HEK293 (cell line): Measurements from ENCODE around the gene PRKCD.

Experiments
- CTCF ChIA-PET: fragments of 350-600 bp; formaldehyde crosslinking; extraction: SDS; loops from one replicate; lab custom pipeline; 2021; ENCODE audit warnings: antibody characterized with exemption; lab: Yijun Ruan, JAX
- POLR2A ChIA-PET: fragments of 300-600 bp; formaldehyde crosslinking; extraction: SDS; loops from one replicate; lab custom pipeline; 2020; ENCODE audit warnings: antibody characterized with exemption, inconsistent platforms; lab: Yijun Ruan, JAX
- H3K27ac ChIP-seq: fragments of 200-500 bp; sonication (Bioruptor generic); 2 replicates; pipeline ENCODE4 v1.5.1; 2014; ENCODE audit warnings: low read depth, low read length, control low read depth, inconsistent platforms; ENCODE audit errors: extremely low read depth
- H3K36me3 ChIP-seq, 2 experiments: fragments of 200-500 bp in 1 of 2; sonication (Bioruptor generic) in 1 of 2; 1 replicate in 1 of 2; 2 replicates in 1 of 2; pipeline ENCODE4 v1.5.1; 2014 to 2017; ENCODE audit warnings: inconsistent platforms in 2 of 2, low read length in 2 of 2; ENCODE audit not compliant: control insufficient read depth in 2 of 2, insufficient read depth in 1 of 2
- H3K4me1 ChIP-seq: fragments of 200-500 bp; sonication (Bioruptor generic); 2 replicates; pipeline ENCODE4 v1.5.1; 2014; ENCODE audit warnings: mild to moderate bottlenecking, low read length, inconsistent platforms; ENCODE audit not compliant: control insufficient read depth, insufficient read depth
- H3K4me3 ChIP-seq: 2 replicates; pipeline ENCODE4 v1.5.1; 2011; ENCODE audit warnings: low read depth, mild to moderate bottlenecking, control low read depth, low read length, moderate library complexity
- H3K9me3 ChIP-seq: fragments of 200-500 bp; sonication (Bioruptor generic); 2 replicates; pipeline ENCODE4 v1.5.1; 2014; ENCODE audit warnings: low read depth, low read length, inconsistent platforms; ENCODE audit not compliant: control insufficient read depth, insufficient read depth
- GFI1B ChIP-seq: fragments of 450-650 bp; formaldehyde crosslinking; IDR thresholded peaks from 2 replicates; pipeline ENCODE4 v1.5.1; 2016; ENCODE audit warnings: missing biosample characterization, missing genetic modification characterization
- GLI2 ChIP-seq: fragments of 450-650 bp; formaldehyde crosslinking; IDR thresholded peaks from 2 replicates; pipeline ENCODE4; 2017; ENCODE audit warnings: missing biosample characterization, missing genetic modification characterization, low read depth, borderline replicate concordance
- KLF10 ChIP-seq: fragments of 450-650 bp; IDR thresholded peaks from 2 replicates; pipeline ENCODE4 v1.5.1; 2018; ENCODE audit warnings: missing biosample characterization, mild to moderate bottlenecking, missing genetic modification characterization
- OSR2 ChIP-seq: fragments of 450-650 bp; formaldehyde crosslinking; IDR thresholded peaks from 2 replicates; pipeline ENCODE4 v1.5.1; 2016; ENCODE audit warnings: missing biosample characterization, missing genetic modification characterization
- RBAK ChIP-seq: fragments of 450-650 bp; formaldehyde crosslinking; IDR thresholded peaks from 2 replicates; pipeline ENCODE4 v1.5.1; 2016; ENCODE audit warnings: missing biosample characterization, missing genetic modification characterization
- YY1 ChIP-seq: fragments of 450-650 bp; formaldehyde crosslinking; IDR thresholded peaks from 2 replicates; pipeline ENCODE4 v1.5.1; 2018; ENCODE audit warnings: missing biosample characterization, missing genetic modification characterization
- ZIC2 ChIP-seq: fragments of 450-650 bp; formaldehyde crosslinking; IDR thresholded peaks from 2 replicates; pipeline ENCODE4 v1.5.1; 2016; ENCODE audit warnings: missing biosample characterization, missing genetic modification characterization
- ZNF223 ChIP-seq: fragments of 450-650 bp; formaldehyde crosslinking; IDR thresholded peaks from 2 replicates; pipeline ENCODE4 v1.5.1; 2016; ENCODE audit warnings: missing biosample characterization, missing genetic modification characterization
- ZNF341 ChIP-seq: fragments of 450-650 bp; formaldehyde crosslinking; IDR thresholded peaks from 2 replicates; pipeline ENCODE4; 2016; ENCODE audit warnings: low read depth, missing biosample characterization, missing genetic modification characterization
- ZNF350 ChIP-seq: fragments of 450-650 bp; formaldehyde crosslinking; IDR thresholded peaks from 2 replicates; pipeline ENCODE4 v1.5.0; 2017; ENCODE audit warnings: missing biosample characterization, mild to moderate bottlenecking, missing genetic modification characterization
- ZNF510 ChIP-seq: fragments of 450-650 bp; formaldehyde crosslinking; IDR thresholded peaks from 2 replicates; pipeline ENCODE4 v1.5.1; 2018; ENCODE audit warnings: mild to moderate bottlenecking, missing genetic modification characterization, missing biosample characterization; ENCODE audit not compliant: insufficient replicate concordance
- ZNF626 ChIP-seq: fragments of 450-650 bp; sonication (Bioruptor Pico); formaldehyde crosslinking; IDR thresholded peaks from 2 replicates; pipeline ENCODE4 v1.5.1; 2018; ENCODE audit warnings: missing biosample characterization, missing genetic modification characterization, inconsistent platforms
- ZNF629 ChIP-seq: fragments of 450-650 bp; formaldehyde crosslinking; IDR thresholded peaks from 2 replicates; pipeline ENCODE4 v1.5.1; 2017; ENCODE audit warnings: missing biosample characterization, missing genetic modification characterization
- ZNF664 ChIP-seq: fragments of 450-650 bp; formaldehyde crosslinking; IDR thresholded peaks from 2 replicates; pipeline ENCODE4 v1.5.1; 2016; ENCODE audit warnings: missing biosample characterization, missing genetic modification characterization
- ZNF707 ChIP-seq: fragments of 450-650 bp; formaldehyde crosslinking; IDR thresholded peaks from 2 replicates; pipeline ENCODE4 v1.5.1; 2016; ENCODE audit warnings: missing biosample characterization, missing genetic modification characterization
- TF ChIP-seq, protein P1 (sequence below): fragments of 450-650 bp; formaldehyde crosslinking; IDR thresholded peaks from 2 replicates; pipeline ENCODE4 v1.5.1; 2016; ENCODE audit warnings: missing biosample characterization, missing genetic modification characterization

PRKCD gene

DNA sequence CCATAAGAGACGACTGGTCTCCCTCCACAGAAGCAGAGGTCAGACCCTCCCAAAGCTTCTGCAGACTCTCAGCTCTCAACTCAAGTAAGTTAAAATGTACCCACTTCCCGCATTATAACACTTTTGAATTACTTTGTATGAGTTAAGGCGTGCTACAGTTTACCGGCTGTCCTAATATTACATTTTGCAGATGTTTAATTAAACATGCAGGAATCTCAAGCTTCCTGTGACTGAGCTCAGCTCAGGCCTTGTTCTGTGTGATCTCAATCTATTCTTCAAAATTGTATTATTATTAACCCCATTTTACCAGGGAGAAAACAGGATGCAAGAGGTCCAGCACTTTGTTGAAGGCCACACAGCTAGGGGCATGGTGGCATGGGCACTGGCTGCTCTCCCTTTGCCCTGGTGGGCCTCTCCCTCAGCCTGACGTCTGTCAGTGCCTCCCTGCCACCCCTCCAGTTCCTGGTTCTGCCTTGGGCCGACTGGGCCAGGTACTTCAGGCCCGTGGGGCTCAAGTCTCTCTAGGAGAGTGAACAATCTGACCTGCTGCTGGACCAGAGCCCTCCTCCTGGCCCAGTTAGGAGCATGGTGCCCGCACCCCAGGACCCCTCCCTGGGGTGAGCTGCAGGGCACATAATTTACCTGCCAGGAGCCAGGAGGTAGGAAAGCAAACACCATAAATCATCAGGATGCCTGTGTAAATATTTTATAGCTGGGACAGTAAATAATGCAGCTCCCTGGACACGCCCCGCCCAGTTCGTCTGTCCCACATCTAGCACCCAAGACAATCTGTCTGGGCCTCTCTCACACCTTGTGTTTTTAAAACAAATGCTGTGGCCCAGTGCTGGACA, 15.9 kb upstream of the PRKCD start:
- CTCF ChIA-PET: interaction anchor here (1.4 kb wide), 1 partner anchor 15 kb away, joined by 4 read pairs; the partner anchor contains the start of gene PRKCD
- H3K4me3 ChIP-seq: no peak overlapping the region
- POLR2A ChIA-PET: no interaction called here
- H3K4me1 ChIP-seq: no peaks in the 10 kb centered on the region
- TF ChIP-seq ZNF350: no peak
- peak; percentile 79 for TF ChIP-seq ZIC2 (tag by site-specific recombination)
- no peak for TF ChIP-seq YY1 (tag by site-specific recombination)
- H3K9me3 ChIP-seq: no peaks in the 10 kb centered on the region
- no peaks in the 10 kb centered on the region for H3K36me3 ChIP-seq
- no peak overlapping the region for H3K27ac ChIP-seq

DNA sequence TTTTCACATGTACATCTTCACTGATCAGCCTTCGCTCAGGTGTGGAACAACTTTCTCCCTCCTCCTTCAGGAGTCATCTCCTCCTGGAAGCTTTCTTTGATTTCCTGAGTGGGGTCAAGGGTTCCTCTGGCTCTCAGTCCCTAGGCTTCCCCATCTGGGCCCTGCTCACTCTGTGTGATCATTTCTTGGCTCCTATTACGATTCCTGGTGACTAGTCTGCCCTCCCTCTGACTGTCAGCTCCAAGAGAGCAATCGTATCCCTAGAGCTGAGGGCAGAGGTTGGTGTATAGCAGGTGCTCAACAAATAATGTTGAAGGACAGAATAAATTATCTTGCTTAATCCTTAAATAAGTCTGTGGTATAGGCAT, 15.3 kb upstream of the PRKCD start:
- Histone ChIP-seq H3K36me3 (no peaks in the 10 kb centered on the region), H3K27ac (no peak overlapping the region), H3K4me3 (no peak overlapping the region), H3K4me1 (no peaks in the 10 kb centered on the region), H3K9me3 (no peaks in the 10 kb centered on the region)
- peak; percentile 47; the same call in 1 of the 2 replicates for TF ChIP-seq ZNF664 (tag by site-specific recombination)
- no peak for TF ChIP-seq GFI1B
- POLR2A ChIA-PET: no interaction called here
- CTCF ChIA-PET: interaction anchor here (1.4 kb wide), 1 partner anchor 15 kb away, joined by 4 read pairs; the partner anchor contains the start of gene PRKCD

DNA sequence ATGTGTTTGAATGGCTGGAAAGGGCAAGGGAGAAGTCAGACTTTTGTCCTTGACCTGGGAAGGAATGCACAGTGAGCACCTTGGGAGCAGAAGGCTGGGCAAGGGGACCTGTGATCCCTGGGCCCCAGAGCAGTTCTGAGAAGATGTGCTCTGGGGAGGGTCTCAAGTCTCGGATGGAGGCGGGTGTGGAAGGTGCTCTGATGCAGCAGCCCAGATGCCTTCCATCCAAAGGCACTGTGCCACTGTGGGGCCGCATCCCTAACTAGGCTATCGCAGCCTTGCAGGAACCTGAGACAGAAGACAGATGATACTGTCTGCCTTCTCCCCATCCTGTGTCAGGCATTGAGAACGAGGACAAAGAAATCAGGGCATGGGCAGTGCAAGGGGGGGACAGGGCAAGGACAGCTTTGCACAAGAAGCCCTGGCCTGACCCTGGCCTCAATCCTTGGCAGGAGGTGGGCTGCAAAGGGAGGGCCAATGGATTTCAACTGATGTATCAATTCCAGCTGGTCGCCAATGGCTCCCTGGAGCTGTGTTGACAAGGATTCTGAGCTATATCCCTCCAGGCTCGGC, 14.6 kb upstream of the PRKCD start:
- POLR2A ChIA-PET: no interaction called here
- H3K27ac ChIP-seq: no peak overlapping the region
- H3K9me3 ChIP-seq: no peaks in the 10 kb centered on the region
- no peaks in the 10 kb centered on the region for H3K4me1 ChIP-seq
- no peaks in the 10 kb centered on the region for H3K36me3 ChIP-seq
- TF ChIP-seq GLI2 (tag by site-specific recombination) (no peak), ZNF223 (tag by site-specific recombination) (no peak), ZNF626 (tag by site-specific recombination) (no peak), RBAK (tag by site-specific recombination) (no peak), ZNF510 (tag by site-specific recombination) (no peak), ZNF629 (tag by site-specific recombination) (no peak), ZNF341 (no peak), KLF10 (tag by site-specific recombination) (no peak), ZNF707 (tag by site-specific recombination) (no peak), OSR2 (tag by site-specific recombination) (no peak)
- TF ChIP-seq, protein P1, sequence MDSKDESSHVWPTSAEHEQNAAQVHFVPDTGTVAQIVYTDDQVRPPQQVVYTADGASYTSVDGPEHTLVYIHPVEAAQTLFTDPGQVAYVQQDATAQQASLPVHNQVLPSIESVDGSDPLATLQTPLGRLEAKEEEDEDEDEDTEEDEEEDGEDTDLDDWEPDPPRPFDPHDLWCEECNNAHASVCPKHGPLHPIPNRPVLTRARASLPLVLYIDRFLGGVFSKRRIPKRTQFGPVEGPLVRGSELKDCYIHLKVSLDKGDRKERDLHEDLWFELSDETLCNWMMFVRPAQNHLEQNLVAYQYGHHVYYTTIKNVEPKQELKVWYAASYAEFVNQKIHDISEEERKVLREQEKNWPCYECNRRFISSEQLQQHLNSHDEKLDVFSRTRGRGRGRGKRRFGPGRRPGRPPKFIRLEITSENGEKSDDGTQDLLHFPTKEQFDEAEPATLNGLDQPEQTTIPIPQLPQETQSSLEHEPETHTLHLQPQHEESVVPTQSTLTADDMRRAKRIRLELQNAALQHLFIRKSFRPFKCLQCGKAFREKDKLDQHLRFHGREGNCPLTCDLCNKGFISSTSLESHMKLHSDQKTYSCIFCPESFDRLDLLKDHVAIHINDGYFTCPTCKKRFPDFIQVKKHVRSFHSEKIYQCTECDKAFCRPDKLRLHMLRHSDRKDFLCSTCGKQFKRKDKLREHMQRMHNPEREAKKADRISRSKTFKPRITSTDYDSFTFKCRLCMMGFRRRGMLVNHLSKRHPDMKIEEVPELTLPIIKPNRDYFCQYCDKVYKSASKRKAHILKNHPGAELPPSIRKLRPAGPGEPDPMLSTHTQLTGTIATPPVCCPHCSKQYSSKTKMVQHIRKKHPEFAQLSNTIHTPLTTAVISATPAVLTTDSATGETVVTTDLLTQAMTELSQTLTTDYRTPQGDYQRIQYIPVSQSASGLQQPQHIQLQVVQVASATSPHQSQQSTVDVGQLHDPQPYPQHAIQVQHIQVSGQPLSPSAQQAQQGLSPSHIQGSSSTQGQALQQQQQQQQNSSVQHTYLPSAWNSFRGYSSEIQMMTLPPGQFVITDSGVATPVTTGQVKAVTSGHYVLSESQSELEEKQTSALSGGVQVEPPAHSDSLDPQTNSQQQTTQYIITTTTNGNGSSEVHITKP (tag by site-specific recombination): no peak
- H3K4me3 ChIP-seq: no peak overlapping the region
- CTCF ChIA-PET: no interaction called here
